CD4-positive, alpha-beta memory T cell (primary cell): Measurements from ENCODE around the gene AKAP6. TPM values are rescaled to one million over a fixed set of nuclear protein-coding genes. Genes with fewer than 3 reads are reported as not detected.

Source experiments
- CTCF ChIA-PET: fragments of 350-600 bp; sonication (Branson Sonifier 250); formaldehyde crosslinking; loops from one replicate; lab custom pipeline; 2021; ENCODE audit warnings: inconsistent platforms; ENCODE audit not compliant: partially characterized antibody; lab: Charles Lee
- POLR2A ChIA-PET: fragments of 350-600 bp; sonication (Branson Sonifier 250); formaldehyde crosslinking; loops from one replicate; lab custom pipeline; 2021; ENCODE audit not compliant: partially characterized antibody; lab: Charles Lee
- DNase-seq, 5 donors: peaks; one replicate each; pipeline versions ENCODE4 v3.0.0 to v3.0.0-alpha.2; 2020 to 2022; ENCODE audit warnings: mixed read lengths in 1 of 5
- H3K27ac ChIP-seq: one replicate; pipeline ENCODE4 v1.7.0; 2013; ENCODE audit warnings: low read depth, low read length
- H3K27me3 ChIP-seq: 2 replicates; pipeline ENCODE4 v1.7.0; 2013; ENCODE audit warnings: mild to moderate bottlenecking, low read length, moderate library complexity; ENCODE audit not compliant: insufficient read depth
- H3K36me3 ChIP-seq: 2 replicates; pipeline ENCODE4 v1.7.0; 2013; ENCODE audit warnings: mild to moderate bottlenecking, low read length, moderate library complexity; ENCODE audit not compliant: insufficient read depth
- H3K4me1 ChIP-seq: 2 replicates; pipeline ENCODE4 v1.7.0; 2013; ENCODE audit warnings: mild to moderate bottlenecking, low read length, moderate library complexity; ENCODE audit not compliant: insufficient read depth
- H3K4me3 ChIP-seq, 2 donors: one replicate each; pipeline ENCODE4 v1.7.0; 2013; ENCODE audit warnings: low read length in 2 of 2, mild to moderate bottlenecking in 1 of 2
- H3K9me3 ChIP-seq, 2 donors: one replicate each; pipeline ENCODE4 v1.7.0; 2013; ENCODE audit warnings: low read length in 2 of 2, control low read depth in 1 of 2; ENCODE audit not compliant: control insufficient read depth in 1 of 2
- H3K27ac Mint-ChIP-seq, 7 donors: one replicate each; pipeline ENCODE4 v1.8.0; 2020 to 2021; ENCODE audit warnings: mixed read lengths in 7 of 7, mild to moderate bottlenecking in 6 of 7, inconsistent platforms in 3 of 7, moderate library complexity in 3 of 7
- H3K27me3 Mint-ChIP-seq, 2 donors: one replicate each; pipeline ENCODE4 v1.8.0; 2020 to 2021; ENCODE audit warnings: mixed read lengths in 2 of 2
- H3K36me3 Mint-ChIP-seq, 2 donors: one replicate each; pipeline ENCODE4 v1.8.0; 2020 to 2021; ENCODE audit warnings: mixed read lengths in 2 of 2, inconsistent platforms in 1 of 2, mild to moderate bottlenecking in 1 of 2
- H3K4me1 Mint-ChIP-seq, 4 donors: one replicate each; pipeline ENCODE4 v1.8.0; 2020 to 2021; ENCODE audit warnings: mixed read lengths in 4 of 4, mild to moderate bottlenecking in 1 of 4
- H3K4me3 Mint-ChIP-seq, 8 donors: one replicate each; pipeline ENCODE4 v1.8.0; 2020 to 2021; ENCODE audit warnings: mixed read lengths in 8 of 8, mild to moderate bottlenecking in 7 of 8, moderate library complexity in 6 of 8, inconsistent platforms in 3 of 8
- H3K9me3 Mint-ChIP-seq, 8 donors: one replicate each; pipeline ENCODE4 v1.8.0; 2020 to 2021; ENCODE audit warnings: mixed read lengths in 8 of 8, mild to moderate bottlenecking in 5 of 8, inconsistent platforms in 3 of 8, moderate library complexity in 1 of 8
- intact Hi-C: fragments of 100-400 bp; cut with micrococcal nuclease; formaldehyde crosslinking; loops from one replicate; pipeline ENCODE4 v1.15.1; 2023
- polyA plus RNA-seq, 2 donors: library from polyadenylated mRNA; unstranded; fragments of 300-500 nt; fragmentation: Illumina TruSeq; gene quantifications; one replicate each; pipeline ENCODE4 v1.2.3, GENCODE V29; 2021
- total RNA-seq, 2 experiments: library from RNA; stranded (reverse); gene quantifications; one replicate each; pipeline ENCODE4 v1.2.3, GENCODE V29; 2021

The AKAP6 gene
- total and polyA plus RNA-seq, 4 experiments from 2014 or later, result 0.98 to 4.4 (median 3.7) TPM; not detected in 1

- ChIA-PET CTCF (no interaction called here), POLR2A (no interaction called here)
- Histone ChIP-seq H3K4me1 (no peaks in the 10 kb centered on the region), H3K36me3 (no peaks in the 10 kb centered on the region), H3K9me3 (no peaks in the 10 kb centered on the region), H3K4me3 (no peak overlapping the region), H3K27me3 (no peaks in the 10 kb centered on the region), H3K27ac (no peak overlapping the region)
- no peak for DNase-seq
- intact Hi-C loops, result no loop called here
- no peak overlapping the region for H3K27ac Mint-ChIP-seq
- no peak overlapping the region for H3K4me3 Mint-ChIP-seq
- H3K4me1 Mint-ChIP-seq, result peaks cover 0 to under 1% (median 0%) of the 10 kb centered on the region in 4 donors
- no peaks in the 10 kb centered on the region for H3K36me3 Mint-ChIP-seq
- H3K9me3 Mint-ChIP-seq, result peaks cover 0 to 4% (median 0%) of the 10 kb centered on the region in 8 donors
- peaks cover 3% of the 10 kb centered on the region in 2 donors for H3K27me3 Mint-ChIP-seq
Observed at GRCh38 chr14:32627545-32628298, 298.6 kb downstream of the AKAP6 start.

GRCh38 chr14:32629236-32629635 is 300.1 kb downstream of the AKAP6 start:
- no peaks in the 10 kb centered on the region for H3K4me1 ChIP-seq
- peaks cover 0 to 4% (median 0%) of the 10 kb centered on the region in 8 donors for H3K9me3 Mint-ChIP-seq
- H3K36me3 Mint-ChIP-seq, result no peaks in the 10 kb centered on the region
- H3K4me3 Mint-ChIP-seq, result no peak overlapping the region
- H3K27me3 ChIP-seq, result no peaks in the 10 kb centered on the region
- intact Hi-C loops, result no loop called here
- no peak for DNase-seq
- no peak overlapping the region for H3K4me3 ChIP-seq
- ChIA-PET CTCF (interaction anchor here (0.7 kb wide), 1 partner anchor 1153 kb away, joined by 4 read pairs; no protein-coding TSS in a partner anchor), POLR2A (no interaction called here)
- no peaks in the 10 kb centered on the region for H3K9me3 ChIP-seq
- peaks cover 3% of the 10 kb centered on the region in 2 donors for H3K27me3 Mint-ChIP-seq
- H3K27ac ChIP-seq, result no peak overlapping the region
- no peaks in the 10 kb centered on the region for H3K36me3 ChIP-seq
- peaks cover 0 to under 1% (median 0%) of the 10 kb centered on the region in 4 donors for H3K4me1 Mint-ChIP-seq
- H3K27ac Mint-ChIP-seq, result no peak overlapping the region

- no peak overlapping the region for H3K27ac Mint-ChIP-seq
- Histone ChIP-seq H3K27me3 (no peaks in the 10 kb centered on the region), H3K9me3 (no peaks in the 10 kb centered on the region), H3K4me1 (no peaks in the 10 kb centered on the region), H3K4me3 (no peak overlapping the region), H3K27ac (no peak overlapping the region), H3K36me3 (no peaks in the 10 kb centered on the region)
- no peak for DNase-seq
- ChIA-PET CTCF (no interaction called here), POLR2A (no interaction called here)
- H3K4me1 Mint-ChIP-seq, result peaks cover 0 to 3% (median 0%) of the 10 kb centered on the region in 4 donors
- H3K9me3 Mint-ChIP-seq, result peaks cover 0 to 4% (median 0%) of the 10 kb centered on the region in 8 donors
- peaks cover 3% of the 10 kb centered on the region in 2 donors for H3K27me3 Mint-ChIP-seq
- no peaks in the 10 kb centered on the region for H3K36me3 Mint-ChIP-seq
- no peak overlapping the region for H3K4me3 Mint-ChIP-seq
- intact Hi-C loops, result no loop called here
Observed at GRCh38 chr14:32630701-32631100, 301.6 kb downstream of the AKAP6 start.

GRCh38 chr14:32633224-32633859 is 304.2 kb downstream of the AKAP6 start:
- Mint-ChIP-seq H3K4me3 (no peak overlapping the region), H3K36me3 (no peaks in the 10 kb centered on the region), H3K27me3 (no peaks in the 10 kb centered on the region), H3K4me1 (peaks cover 0 to 3% (median 0%) of the 10 kb centered on the region in 4 donors), H3K27ac (no peak overlapping the region), H3K9me3 (peaks cover 0 to 2% (median 0%) of the 10 kb centered on the region in 8 donors)
- Histone ChIP-seq H3K36me3 (no peaks in the 10 kb centered on the region), H3K27ac (no peak overlapping the region), H3K9me3 (no peaks in the 10 kb centered on the region), H3K4me1 (no peaks in the 10 kb centered on the region), H3K27me3 (no peaks in the 10 kb centered on the region), H3K4me3 (no peak overlapping the region)
- intact Hi-C loops, result no loop called here
- ChIA-PET POLR2A (no interaction called here), CTCF (no interaction called here)
- no peak for DNase-seq

GRCh38 chr14:32633930-32634329 is 304.8 kb downstream of the AKAP6 start:
- Histone ChIP-seq H3K27ac (no peak overlapping the region), H3K27me3 (no peaks in the 10 kb centered on the region), H3K9me3 (no peaks in the 10 kb centered on the region), H3K36me3 (no peaks in the 10 kb centered on the region), H3K4me3 (no peak overlapping the region), H3K4me1 (no peaks in the 10 kb centered on the region)
- Mint-ChIP-seq H3K9me3 (peaks cover 0 to 2% (median 0%) of the 10 kb centered on the region in 8 donors), H3K4me1 (peaks cover 0 to 3% (median 0%) of the 10 kb centered on the region in 4 donors), H3K27ac (no peak overlapping the region), H3K27me3 (no peaks in the 10 kb centered on the region), H3K4me3 (no peak overlapping the region), H3K36me3 (no peaks in the 10 kb centered on the region)
- intact Hi-C loops, result no loop called here
- POLR2A ChIA-PET, result no interaction called here
- CTCF ChIA-PET, result no interaction called here
- no peak for DNase-seq

GRCh38 chr14:32635061-32635719 is 306.1 kb downstream of the AKAP6 start:
- H3K4me3 Mint-ChIP-seq, result no peak overlapping the region
- H3K9me3 Mint-ChIP-seq, result peaks cover 0 to 2% (median 0%) of the 10 kb centered on the region in 8 donors
- H3K27ac Mint-ChIP-seq, result no peak overlapping the region
- no peaks in the 10 kb centered on the region for H3K4me1 ChIP-seq
- no peaks in the 10 kb centered on the region for H3K27me3 ChIP-seq
- H3K27me3 Mint-ChIP-seq, result no peaks in the 10 kb centered on the region
- DNase-seq, result no peak
- H3K4me1 Mint-ChIP-seq, result peaks cover 0 to 3% (median 0%) of the 10 kb centered on the region in 4 donors
- H3K36me3 ChIP-seq, result no peaks in the 10 kb centered on the region
- intact Hi-C loops, result no loop called here
- H3K27ac ChIP-seq, result no peak overlapping the region
- ChIA-PET POLR2A (no interaction called here), CTCF (no interaction called here)
- no peaks in the 10 kb centered on the region for H3K36me3 Mint-ChIP-seq
- no peak overlapping the region for H3K4me3 ChIP-seq
- H3K9me3 ChIP-seq, result no peaks in the 10 kb centered on the region

GRCh38 chr14:32637582-32637981 is 308.5 kb downstream of the AKAP6 start:
- peaks cover 0 to 2% (median 0%) of the 10 kb centered on the region in 8 donors for H3K9me3 Mint-ChIP-seq
- no peaks in the 10 kb centered on the region for H3K36me3 Mint-ChIP-seq
- peaks cover 0 to 3% (median 0%) of the 10 kb centered on the region in 4 donors for H3K4me1 Mint-ChIP-seq
- no peak overlapping the region for H3K27ac Mint-ChIP-seq
- H3K4me3 Mint-ChIP-seq, result no peak overlapping the region
- no peaks in the 10 kb centered on the region for H3K4me1 ChIP-seq
- POLR2A ChIA-PET, result no interaction called here
- H3K27me3 ChIP-seq, result no peaks in the 10 kb centered on the region
- H3K36me3 ChIP-seq, result no peaks in the 10 kb centered on the region
- CTCF ChIA-PET, result no interaction called here
- no peak overlapping the region for H3K27ac ChIP-seq
- peaks cover 0 to 1% of the 10 kb centered on the region in 2 donors for H3K27me3 Mint-ChIP-seq
- intact Hi-C loops, result no loop called here
- no peaks in the 10 kb centered on the region for H3K9me3 ChIP-seq
- DNase-seq, result no peak
- H3K4me3 ChIP-seq, result no peak overlapping the region
